Mesenchymal stem cell (in vitro differentiated cells and primary cell): ENCODE results near the gene KLC1.

Experiments
- DNase-seq: peaks from one replicate; pipeline ENCODE4 v3.0.0-alpha.2; 2013
- H2AFZ ChIP-seq: one replicate; pipeline ENCODE4 v1.6.1; 2013; ENCODE audit warnings: low read depth, mild to moderate bottlenecking, control low read depth, inconsistent platforms, low read length, moderate library complexity
- H2AK5ac ChIP-seq: 2 replicates; pipeline ENCODE4 v1.6.1; 2013; ENCODE audit warnings: low read length, moderate library complexity, mild to moderate bottlenecking, inconsistent platforms; ENCODE audit not compliant: severe bottlenecking
- H2BK120ac ChIP-seq: one replicate; pipeline ENCODE4 v1.6.1; 2013; ENCODE audit warnings: low read depth, mild to moderate bottlenecking, inconsistent platforms, low read length, moderate library complexity
- H2BK12ac ChIP-seq, 2 experiments: one replicate each; pipeline ENCODE4 v1.6.1; 2013; ENCODE audit warnings: inconsistent platforms in 2 of 2, low read length in 2 of 2, mild to moderate bottlenecking in 2 of 2, moderate library complexity in 2 of 2, control low read depth in 1 of 2
- H2BK15ac ChIP-seq: one replicate; pipeline ENCODE4 v1.6.1; 2013; ENCODE audit warnings: mild to moderate bottlenecking, low read depth, inconsistent platforms; ENCODE audit not compliant: poor library complexity, severe bottlenecking
- H2BK5ac ChIP-seq: 2 replicates; pipeline ENCODE4 v1.6.1; 2013; ENCODE audit warnings: low read depth, mild to moderate bottlenecking, low read length, control low read depth, inconsistent platforms; ENCODE audit not compliant: poor library complexity, severe bottlenecking
- H3K14ac ChIP-seq, 2 experiments: one replicate each; pipeline ENCODE4 v1.6.1; 2013; ENCODE audit warnings: inconsistent platforms in 2 of 2, low read length in 2 of 2, control low read depth in 1 of 2, mild to moderate bottlenecking in 1 of 2, moderate library complexity in 1 of 2
- H3K18ac ChIP-seq, 2 experiments: one replicate each; pipeline ENCODE4 v1.6.1; 2013; ENCODE audit warnings: inconsistent platforms in 2 of 2, low read length in 2 of 2, control low read depth in 1 of 2, low read depth in 1 of 2, mild to moderate bottlenecking in 1 of 2
- H3K23ac ChIP-seq, 2 experiments: one replicate each; pipeline ENCODE4 v1.6.1; 2013; ENCODE audit warnings: inconsistent platforms in 2 of 2, low read length in 2 of 2, mild to moderate bottlenecking in 2 of 2, moderate library complexity in 2 of 2, control low read depth in 1 of 2
- H3K27ac ChIP-seq: 2 replicates; pipeline ENCODE4 v1.5.1; 2013; ENCODE audit warnings: mild to moderate bottlenecking, moderate library complexity, low read length, control low read depth, inconsistent platforms; ENCODE audit not compliant: poor library complexity, severe bottlenecking
- H3K27me3 ChIP-seq, 2 experiments: 2 replicates each; pipeline versions ENCODE4 v1.6.1 to v1.7.0; 2013; ENCODE audit warnings: low read length in 2 of 2, mild to moderate bottlenecking in 2 of 2, moderate library complexity in 2 of 2, control low read depth in 1 of 2, inconsistent platforms in 1 of 2; ENCODE audit not compliant: control insufficient read depth in 1 of 2, insufficient read depth in 1 of 2
- H3K36me3 ChIP-seq, 2 experiments: 2 replicates each; pipeline versions ENCODE4 v1.6.1 to v1.7.0; 2013; ENCODE audit warnings: low read length in 2 of 2, control low read depth in 1 of 2, inconsistent platforms in 1 of 2, low read depth in 1 of 2, mild to moderate bottlenecking in 1 of 2; ENCODE audit not compliant: insufficient read depth in 2 of 2, control insufficient read depth in 1 of 2
- H3K4ac ChIP-seq, 2 experiments: one replicate each; pipeline ENCODE4 v1.6.1; 2013; ENCODE audit warnings: inconsistent platforms in 2 of 2, low read length in 2 of 2, mild to moderate bottlenecking in 2 of 2, moderate library complexity in 2 of 2, control low read depth in 1 of 2, low read depth in 1 of 2
- H3K4me1 ChIP-seq: 2 replicates; pipeline ENCODE4 v1.6.1; 2013; ENCODE audit warnings: low read depth, low read length, control low read depth; ENCODE audit not compliant: control insufficient read depth, insufficient read depth
- H3K4me2 ChIP-seq: 2 replicates; pipeline ENCODE4 v1.6.1; 2013; ENCODE audit warnings: low read length, mild to moderate bottlenecking, inconsistent platforms; ENCODE audit not compliant: poor library complexity, severe bottlenecking
- H3K4me3 ChIP-seq, 2 experiments: 2 replicates each; pipeline versions ENCODE4 v1.5.1 to v1.7.0; 2013; ENCODE audit warnings: low read length in 2 of 2, mild to moderate bottlenecking in 2 of 2, control low read depth in 1 of 2, low read depth in 1 of 2; ENCODE audit not compliant: insufficient read depth in 1 of 2
- H3K79me1 ChIP-seq: replicated peaks from 2 replicates; pipeline ENCODE4 v1.6.1; 2013; ENCODE audit warnings: mild to moderate bottlenecking, control low read depth, low read length, inconsistent platforms; ENCODE audit not compliant: poor library complexity, severe bottlenecking
- H3K9ac ChIP-seq: 2 replicates; pipeline ENCODE4 v1.7.0; 2013; ENCODE audit warnings: mild to moderate bottlenecking, low read length, moderate library complexity
- H3K9me3 ChIP-seq: 2 replicates; pipeline ENCODE4 v1.7.0; 2013; ENCODE audit warnings: mild to moderate bottlenecking, low read length; ENCODE audit not compliant: control insufficient read depth
- H4K8ac ChIP-seq: one replicate; pipeline ENCODE4 v1.6.1; 2013; ENCODE audit warnings: inconsistent platforms, mild to moderate bottlenecking, low read length, moderate library complexity
- H4K91ac ChIP-seq: one replicate; pipeline ENCODE4 v1.6.1; 2013; ENCODE audit warnings: mild to moderate bottlenecking, low read length, inconsistent platforms
- WGBS: methylation state at CpG from one replicate; pipeline ENCODE4 v1.1.7; 2013; ENCODE audit warnings: mixed read lengths; 5-methylcytosine and 5-hydroxymethylcytosine counted together

KLC1 gene

DNA sequence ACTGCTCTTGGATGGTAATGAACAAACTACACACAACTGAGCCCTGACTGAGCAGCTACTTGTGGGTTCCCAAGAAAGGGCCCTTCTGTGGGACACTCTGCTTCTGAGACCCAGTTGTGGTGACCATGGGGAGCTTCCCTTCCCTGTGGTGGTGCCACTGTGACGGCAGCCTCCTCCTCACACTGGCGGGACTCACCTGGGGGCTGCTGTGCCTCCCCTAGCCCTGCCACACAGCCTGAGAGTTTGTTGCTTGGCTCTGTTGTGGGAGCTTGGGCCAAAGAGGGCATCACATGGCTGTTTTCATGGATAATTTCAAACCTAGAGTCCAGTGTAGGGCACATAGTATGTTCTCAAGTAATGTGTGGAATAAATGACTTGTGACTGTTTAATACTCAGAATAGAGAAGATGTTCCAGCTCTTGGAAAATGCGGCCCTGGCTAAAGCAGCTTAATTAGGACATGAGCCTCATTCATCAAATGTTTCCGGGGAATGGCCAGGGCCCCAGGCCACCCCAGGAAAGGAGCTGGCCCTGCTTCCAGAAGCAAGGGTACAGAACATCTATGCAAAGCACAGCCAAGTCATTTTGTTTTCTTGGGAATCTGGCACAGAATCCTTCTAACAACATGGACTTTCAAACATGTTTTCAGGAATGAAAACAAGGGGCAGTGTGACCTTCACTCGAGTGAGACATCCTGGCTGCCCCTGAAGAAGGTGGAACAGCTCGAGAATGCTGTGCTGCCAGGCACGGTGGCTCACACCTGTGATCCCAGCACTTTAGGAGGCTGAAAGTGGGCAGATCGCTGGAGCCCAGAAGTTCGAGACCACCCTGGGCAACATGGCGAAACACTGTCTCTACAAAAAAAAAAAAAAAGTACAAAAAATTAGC lies 107.8 kb downstream of the KLC1 start:
- no peak overlapping the region for H3K23ac ChIP-seq
- H3K4me1 ChIP-seq, result peaks cover 11% of the 10 kb centered on the region
- no peak overlapping the region for H2AK5ac ChIP-seq
- H3K18ac ChIP-seq, result no peak overlapping the region
- H3K4ac ChIP-seq, result no peak overlapping the region
- no peak for DNase-seq
- peaks cover 4% of the 10 kb centered on the region for H3K79me1 ChIP-seq
- H3K9ac ChIP-seq, result no peak overlapping the region
- H3K9me3 ChIP-seq, result no peaks in the 10 kb centered on the region
- H2BK12ac ChIP-seq, result no peak overlapping the region
- no peak overlapping the region for H4K8ac ChIP-seq
- H2BK120ac ChIP-seq, result no peak overlapping the region
- 94% methylated on average over 10 of the region's 10 CpGs for WGBS
- H3K14ac ChIP-seq, result no peak overlapping the region
- H3K36me3 ChIP-seq, result peaks cover 33 to 70% of the 10 kb centered on the region in 2 experiments
- H3K27ac ChIP-seq, result no peak overlapping the region
- no peaks in the 10 kb centered on the region for H3K27me3 ChIP-seq
- no peak overlapping the region for H3K4me3 ChIP-seq
- no peak overlapping the region for H4K91ac ChIP-seq
- H2AFZ ChIP-seq, result no peak overlapping the region
- no peak overlapping the region for H2BK5ac ChIP-seq
- no peak overlapping the region for H3K4me2 ChIP-seq
- no peak overlapping the region for H2BK15ac ChIP-seq

DNA sequence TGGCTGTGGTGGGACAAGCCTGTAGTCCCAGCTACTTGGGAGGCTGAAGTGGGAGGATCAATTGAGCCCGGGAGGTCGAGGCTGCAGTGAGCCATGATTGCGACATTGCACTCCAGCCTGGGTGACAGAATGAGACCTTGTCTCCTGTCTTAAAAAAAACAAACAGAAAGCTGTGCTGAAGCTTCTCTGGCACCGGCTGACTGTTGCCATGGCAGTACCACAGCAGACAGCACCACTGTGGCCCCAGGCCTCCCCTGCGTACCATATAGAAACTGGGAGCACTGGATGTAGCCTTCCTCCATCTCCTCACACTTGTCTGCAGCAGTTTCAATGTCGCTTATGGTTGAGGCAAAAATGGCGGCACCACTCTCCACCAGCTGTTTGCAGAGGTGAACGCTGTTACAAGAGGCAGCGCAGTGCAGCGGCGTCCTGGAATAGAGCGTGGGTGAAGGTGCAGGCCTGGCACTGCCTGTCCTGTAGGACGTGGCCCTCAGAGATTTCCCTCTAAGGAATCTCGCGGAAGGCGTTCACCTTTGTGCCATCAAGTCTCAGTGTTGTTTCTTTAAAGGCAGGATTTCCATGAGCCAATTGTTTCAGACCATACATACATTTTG lies 108.5 kb downstream of the KLC1 start:
- Histone ChIP-seq H3K18ac (no peak overlapping the region), H3K27me3 (no peaks in the 10 kb centered on the region), H2BK5ac (no peak overlapping the region), H4K91ac (no peak overlapping the region), H3K9me3 (no peaks in the 10 kb centered on the region), H3K27ac (no peak overlapping the region), H2BK120ac (no peak overlapping the region), H3K9ac (no peak overlapping the region), H2AFZ (no peak overlapping the region), H3K4me2 (no peak overlapping the region), H2BK12ac (no peak overlapping the region), H2BK15ac (no peak overlapping the region), H3K14ac (no peak overlapping the region), H3K36me3 (peaks cover 25 to 67% of the 10 kb centered on the region in 2 experiments), H3K4me3 (no peak overlapping the region), H4K8ac (no peak overlapping the region), H2AK5ac (no peak overlapping the region), H3K23ac (no peak overlapping the region), H3K4ac (no peak overlapping the region), H3K79me1 (peaks cover 1% of the 10 kb centered on the region), H3K4me1 (peaks cover 10% of the 10 kb centered on the region)
- DNase-seq, result no peak
- 96% methylated on average over 16 of the region's 16 CpGs for WGBS

DNA sequence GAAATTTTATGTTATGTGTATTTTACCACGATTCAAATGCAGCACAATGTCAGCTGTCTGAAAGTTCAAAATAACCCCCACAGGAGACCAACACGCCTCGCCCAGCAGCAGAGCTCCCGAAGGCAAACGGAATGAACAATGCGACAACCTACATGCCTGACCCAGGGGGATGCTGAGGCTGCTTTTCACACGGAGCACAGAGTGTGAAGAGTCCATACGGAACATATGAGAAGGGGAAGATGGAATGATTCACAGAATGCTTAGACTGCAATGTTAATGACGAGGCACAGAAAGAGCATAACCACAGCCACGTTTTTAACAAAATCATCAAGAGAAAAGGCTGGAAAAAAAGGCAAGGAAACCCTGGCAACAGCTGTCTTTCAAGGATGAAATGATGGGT lies 109.2 kb downstream of the KLC1 start:
- H2BK120ac ChIP-seq, result no peak overlapping the region
- no peak overlapping the region for H3K4ac ChIP-seq
- no peak overlapping the region for H2BK5ac ChIP-seq
- H3K36me3 ChIP-seq, result peaks cover 19 to 63% of the 10 kb centered on the region in 2 experiments
- H3K9me3 ChIP-seq, result no peaks in the 10 kb centered on the region
- peaks cover 1% of the 10 kb centered on the region for H3K79me1 ChIP-seq
- no peak overlapping the region for H2AK5ac ChIP-seq
- no peak overlapping the region for H2AFZ ChIP-seq
- WGBS, result 93% methylated on average over 9 of the region's 10 CpGs
- H2BK12ac ChIP-seq, result no peak overlapping the region
- no peak overlapping the region for H4K91ac ChIP-seq
- no peak overlapping the region for H3K4me2 ChIP-seq
- peaks cover 10% of the 10 kb centered on the region for H3K4me1 ChIP-seq
- no peak overlapping the region for H4K8ac ChIP-seq
- no peak overlapping the region for H2BK15ac ChIP-seq
- H3K27ac ChIP-seq, result no peak overlapping the region
- H3K14ac ChIP-seq, result no peak overlapping the region
- no peak overlapping the region for H3K4me3 ChIP-seq
- no peak overlapping the region for H3K18ac ChIP-seq
- DNase-seq, result no peak
- H3K9ac ChIP-seq, result no peak overlapping the region
- no peak overlapping the region for H3K23ac ChIP-seq
- H3K27me3 ChIP-seq, result no peaks in the 10 kb centered on the region

DNA sequence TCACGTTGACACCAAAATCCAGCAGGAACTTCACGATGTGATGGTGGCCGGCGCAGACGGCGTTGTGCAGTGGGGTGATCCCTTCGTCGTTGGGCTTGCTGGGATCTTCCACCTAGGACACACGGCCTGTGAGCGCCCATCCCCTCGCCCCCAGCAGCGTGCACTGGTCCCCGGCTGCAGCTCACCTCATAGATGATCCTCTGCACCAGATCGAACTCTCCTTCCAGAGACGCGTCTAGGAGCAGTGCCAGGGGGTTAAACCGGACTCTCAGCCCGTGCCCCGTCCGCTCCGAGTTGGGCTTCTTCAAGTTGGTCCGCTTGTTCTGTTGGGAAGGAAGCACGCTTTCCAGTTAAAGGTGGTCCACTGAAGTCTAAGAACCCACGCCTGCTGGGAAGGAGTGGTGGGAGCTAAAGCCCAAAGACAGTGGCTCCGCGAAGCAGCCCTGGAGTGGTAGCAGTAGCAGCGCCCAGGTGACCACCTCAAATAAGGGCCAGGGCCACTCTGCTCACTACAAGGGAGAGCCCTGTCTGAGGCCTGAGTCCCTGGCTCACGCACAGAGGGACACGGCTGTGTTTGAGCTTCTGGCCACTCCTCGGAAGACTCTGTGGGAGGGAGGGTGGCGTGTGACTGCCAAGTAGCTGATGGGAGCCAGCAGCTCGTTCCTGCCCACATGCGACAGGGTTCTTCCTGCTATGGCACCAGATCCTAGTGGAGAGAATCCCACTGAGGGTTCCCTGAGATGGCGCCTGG lies 109.9 kb downstream of the KLC1 start:
- Histone ChIP-seq H3K27me3 (no peaks in the 10 kb centered on the region), H3K9me3 (no peaks in the 10 kb centered on the region), H3K9ac (no peak overlapping the region), H3K14ac (no peak overlapping the region), H3K4ac (no peak overlapping the region), H4K91ac (peak overlapping the region; percentile 1), H4K8ac (no peak overlapping the region), H2BK120ac (no peak overlapping the region), H3K23ac (no peak overlapping the region), H3K18ac (no peak overlapping the region), H3K27ac (no peak overlapping the region), H3K79me1 (no peaks in the 10 kb centered on the region), H3K4me2 (no peak overlapping the region), H2AK5ac (no peak overlapping the region), H2BK15ac (no peak overlapping the region), H3K4me1 (peaks cover 8% of the 10 kb centered on the region), H3K36me3 (peaks cover 12 to 60% of the 10 kb centered on the region in 2 experiments), H2BK12ac (no peak overlapping the region), H2BK5ac (no peak overlapping the region), H3K4me3 (no peak overlapping the region), H2AFZ (no peak overlapping the region)
- 95% methylated on average over 34 of the region's 34 CpGs for WGBS
- no peak for DNase-seq
